Dermis microvascular lymphatic vessel endothelial cell (primary cell): ENCODE results near the gene CCPG1. TPM values are rescaled to one million over a fixed set of nuclear protein-coding genes. Genes with fewer than 3 reads are reported as not detected.

ENCODE experiments used
- DNase-seq, 2 donors: peaks; one replicate each; pipeline versions ENCODE4 v3.0.0 to v3.0.0-alpha.2; 2010; ENCODE audit warnings: low read depth in 2 of 2
- total RNA-seq: library from RNA; depleted of rRNA; stranded (reverse); fragments of >200 nt; gene quantifications from 2 replicates; pipeline ENCODE4 v1.2.1, GENCODE V29; 2014

CCPG1 gene
- total RNA-seq, 1 donor from 2014 or later = 38.6 TPM

DNA sequence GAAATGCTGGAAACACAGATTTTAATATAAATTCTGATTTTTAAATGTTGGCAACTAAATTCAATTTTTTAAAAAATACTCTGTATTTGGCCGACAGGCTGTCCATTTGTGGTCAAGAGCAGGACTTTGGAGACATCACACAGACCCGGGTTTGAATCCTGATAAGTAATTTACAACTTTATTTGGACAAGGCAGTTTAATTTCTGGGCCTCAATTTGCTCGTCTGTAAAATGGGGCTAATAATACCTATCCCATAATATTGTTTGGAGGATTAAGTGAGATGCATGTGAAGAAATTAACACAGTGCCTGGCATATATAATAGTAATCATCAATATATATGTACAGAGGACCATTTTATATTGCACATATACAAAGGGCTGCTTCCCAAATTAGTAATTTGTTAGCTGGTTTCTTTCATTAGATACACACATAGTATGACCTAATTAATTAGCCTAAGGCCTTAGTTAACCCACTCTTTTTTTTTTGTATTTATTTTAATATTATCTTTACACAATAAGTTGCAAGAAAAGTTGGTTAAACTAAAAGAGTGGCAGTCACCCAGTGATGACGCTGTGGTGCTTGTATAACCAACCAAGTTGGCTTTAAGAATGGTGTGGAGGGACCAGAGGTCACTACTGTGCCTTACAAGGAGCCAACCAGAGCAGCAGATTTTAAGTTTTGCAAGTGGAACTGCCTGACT, 88.5 kb downstream of the CCPG1 start:
- DNase-seq = no peak

DNA sequence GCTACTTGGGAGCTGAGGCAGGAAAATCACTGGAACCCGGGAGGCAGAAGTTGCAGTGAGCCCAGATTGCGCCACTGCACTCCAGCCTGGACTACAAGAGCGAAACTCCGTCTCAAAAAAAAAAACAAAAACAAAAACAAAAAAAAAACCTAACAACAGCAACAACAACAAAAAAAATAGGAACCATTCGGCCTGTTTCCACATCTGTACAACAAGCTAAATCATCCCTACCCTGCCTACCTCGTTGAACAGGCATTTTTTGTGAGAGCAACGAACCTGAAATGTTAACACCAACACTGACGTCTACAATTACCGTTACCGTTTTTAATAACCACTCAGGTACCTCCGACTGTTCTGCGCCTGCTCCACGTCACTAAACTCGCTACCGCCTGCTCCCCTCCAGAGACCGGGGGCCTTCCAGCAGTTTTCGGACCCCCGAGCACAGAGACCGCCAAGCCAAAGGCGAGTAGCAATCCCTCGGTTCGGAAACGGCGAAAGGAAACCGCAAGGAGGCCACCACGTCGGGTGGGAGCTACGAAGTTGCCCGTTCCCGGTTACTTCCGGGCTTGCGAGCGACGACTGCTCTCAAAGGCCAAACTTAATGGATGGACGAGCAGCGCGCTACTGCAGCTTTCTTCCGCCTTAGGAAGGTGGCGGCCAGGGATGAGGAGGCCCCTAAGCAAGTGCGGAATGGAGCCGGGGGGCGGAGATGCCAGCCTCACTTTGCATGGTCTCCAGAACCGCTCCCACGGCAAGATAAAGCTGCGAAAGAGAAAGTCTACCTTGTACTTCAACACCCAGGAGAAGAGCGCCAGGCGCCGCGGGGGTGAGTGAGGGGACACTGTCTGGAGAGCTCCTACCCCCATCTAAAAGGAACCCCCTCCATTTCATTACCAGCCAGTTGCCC, 89.3 kb downstream of the CCPG1 start, which contains the start of the genes PIGB and PIGBOS1:
Gene PIGB, plus strand, starts transcription at position 635 of the 907 bp plus-strand sequence. Its CDS starts 29 bp downstream, at position 664.
Gene PIGBOS1, minus strand, starts transcription at position 536 of the 907 bp plus-strand sequence. CDS start 1,331 bp downstream, outside the sequence.
- DNase-seq = peak; percentile 73 to 90

Other genes with a start within 250 kb of the CCPG1 start
- gene RSL24D1, start 211.4 kb downstream of the CCPG1 start, total RNA-seq = 47.2 and 60.2 TPM in 2 replicates
- gene RAB27A, start 118.5 kb downstream of the CCPG1 start, total RNA-seq = 6.2 and 6.8 TPM in 2 replicates
- gene PIGBOS1, start 89.2 kb downstream of the CCPG1 start, total RNA-seq = 4.8 and 5.3 TPM in 2 replicates
- 7.5 and 9.1 TPM in 2 replicates for gene PIGB, start 89.1 kb downstream of the CCPG1 start, total RNA-seq
- 0.89 and 1.0 TPM in 2 replicates for gene PIERCE2, start 136 bp upstream of the CCPG1 start, total RNA-seq
- 0.89 and 1.3 TPM in 2 replicates for gene DNAAF4, start 99.9 kb upstream of the CCPG1 start, total RNA-seq
- gene PYGO1, start 180.0 kb upstream of the CCPG1 start, total RNA-seq = 0.13 TPM in 2 replicates